HG03469 (cell line): ENCODE results near the gene GUCY2F.

ENCODE experiments used
- ATAC-seq: cut with Tn5 transposase; IDR thresholded peaks from one replicate; pipeline ENCODE4 v1.9.1; 2021; ENCODE audit warnings: mild to moderate bottlenecking, moderate library complexity, moderate number of reproducible peaks; ENCODE audit not compliant: unreplicated experiment

The GUCY2F gene

GRCh38 chrX:109398061-109398460 is 83.8 kb downstream of the GUCY2F start:
- no peak for ATAC-seq

GRCh38 chrX:109393859-109394258 is 88.0 kb downstream of the GUCY2F start:
- no peak for ATAC-seq

- no peak for ATAC-seq
Measured at GRCh38 chrX:109392895-109393294, 89.0 kb downstream of the GUCY2F start.

GRCh38 chrX:109390556-109390955 is 91.3 kb downstream of the GUCY2F start:
- ATAC-seq: no peak

GRCh38 chrX:109389917-109390316 is 92.0 kb downstream of the GUCY2F start:
- ATAC-seq: no peak

GRCh38 chrX:109384699-109385098 is 97.2 kb downstream of the GUCY2F start:
- no peak for ATAC-seq

GRCh38 chrX:109382332-109382731 is 99.6 kb downstream of the GUCY2F start:
- ATAC-seq: no peak

GRCh38 chrX:109378281-109378680 is 103.6 kb downstream of the GUCY2F start:
- ATAC-seq: no peak

- no peak for ATAC-seq
Measured at GRCh38 chrX:109374262-109374960, 107.5 kb downstream of the GUCY2F start.

GRCh38 chrX:109373468-109373867 is 108.4 kb downstream of the GUCY2F start:
- no peak for ATAC-seq

- ATAC-seq: no peak
Measured at GRCh38 chrX:109372716-109373115, 109.2 kb downstream of the GUCY2F start.

GRCh38 chrX:109372291-109372690 is 109.6 kb downstream of the GUCY2F start:
- no peak for ATAC-seq

- no peak for ATAC-seq
Measured at GRCh38 chrX:109362101-109362500, 119.8 kb downstream of the GUCY2F start.

- no peak for ATAC-seq
Measured at GRCh38 chrX:109360301-109360700, 121.6 kb downstream of the GUCY2F start.

- ATAC-seq: no peak
Measured at GRCh38 chrX:109357706-109358105, 124.2 kb downstream of the GUCY2F start.

GRCh38 chrX:109356684-109357083 is 125.2 kb downstream of the GUCY2F start:
- no peak for ATAC-seq

GRCh38 chrX:109352066-109352588 is 129.8 kb downstream of the GUCY2F start:
- ATAC-seq: no peak

GRCh38 chrX:109351557-109351956 is 130.3 kb downstream of the GUCY2F start:
- no peak for ATAC-seq

- ATAC-seq: no peak
Measured at GRCh38 chrX:109350551-109350950, 131.3 kb downstream of the GUCY2F start.

- ATAC-seq: no peak
Measured at GRCh38 chrX:109350051-109350450, 131.8 kb downstream of the GUCY2F start.

GRCh38 chrX:109347632-109348031 is 134.3 kb downstream of the GUCY2F start:
- ATAC-seq: no peak

- ATAC-seq: no peak
Measured at GRCh38 chrX:109346491-109346890, 135.4 kb downstream of the GUCY2F start.

- ATAC-seq: no peak
Measured at GRCh38 chrX:109345856-109346255, 136.0 kb downstream of the GUCY2F start.
